Measurements from ENCODE around the gene REPS1. TPM values are rescaled to one million over a fixed set of nuclear protein-coding genes. Genes with fewer than 3 reads are reported as not detected.

REPS1 gene
- total RNA-seq, 6 experiments from 2014 or later: 21.1 to 29.9 (median 26.2) TPM

- no peaks in the 10 kb centered on the region for H3K27me3 Mint-ChIP-seq (ENCODE audit: insufficient read depth)
- H3K36me3 Mint-ChIP-seq (ENCODE audit: low read depth): no peaks in the 10 kb centered on the region
- peaks cover 57% of the 10 kb centered on the region for H3K4me1 Mint-ChIP-seq (ENCODE audit: low read depth)
Observed at GRCh38 chr6:138975815-138976214, 12.2 kb downstream of the REPS1 start.

GRCh38 chr6:138973466-138974153 lies 14.4 kb downstream of the REPS1 start:
- H3K27ac Mint-ChIP-seq: peak overlapping the region; percentile 90
- TF ChIP-seq CTCF (IDR thresholded peaks at IDR 0.05): no peak
- no peaks in the 10 kb centered on the region for H3K36me3 Mint-ChIP-seq (ENCODE audit: low read depth)
- no peaks in the 10 kb centered on the region for H3K9me3 Mint-ChIP-seq
- peak; percentile 56 for DNase-seq
- H3K4me3 Mint-ChIP-seq: peak overlapping the region; percentile 52
- H3K4me1 Mint-ChIP-seq (ENCODE audit: low read depth): peaks cover 62% of the 10 kb centered on the region
- no peaks in the 10 kb centered on the region for H3K27me3 Mint-ChIP-seq (ENCODE audit: insufficient read depth)

More at GRCh38 chr6:138975815-138976214, 12.2 kb downstream of the REPS1 start:
- no peaks in the 10 kb centered on the region for H3K9me3 Mint-ChIP-seq
- no peak overlapping the region for H3K27ac Mint-ChIP-seq
- DNase-seq: no peak
- no peak overlapping the region for H3K4me3 Mint-ChIP-seq
- no peak for TF ChIP-seq CTCF (IDR thresholded peaks at IDR 0.05)

- H3K9me3 Mint-ChIP-seq: no peaks in the 10 kb centered on the region
- H3K4me1 Mint-ChIP-seq (ENCODE audit: low read depth): peaks cover 62% of the 10 kb centered on the region
- H3K27me3 Mint-ChIP-seq (ENCODE audit: insufficient read depth): no peaks in the 10 kb centered on the region
- peak overlapping the region; percentile 79 for H3K4me3 Mint-ChIP-seq
- TF ChIP-seq CTCF (IDR thresholded peaks at IDR 0.05): no peak
- peak overlapping the region; percentile 90 for H3K27ac Mint-ChIP-seq
- no peaks in the 10 kb centered on the region; the same call in 1 of the 2 replicates for H3K36me3 Mint-ChIP-seq (ENCODE audit: low read depth)
- DNase-seq: peak; percentile 21
Observed at GRCh38 chr6:138972226-138972665, 15.8 kb downstream of the REPS1 start.

- TF ChIP-seq CTCF (IDR thresholded peaks at IDR 0.05): no peak
- H3K36me3 Mint-ChIP-seq (ENCODE audit: low read depth): no peaks in the 10 kb centered on the region; the same call in 1 of the 2 replicates
- H3K4me3 Mint-ChIP-seq: peak overlapping the region; percentile 79
- DNase-seq: peak; percentile 5
- H3K27ac Mint-ChIP-seq: peak overlapping the region; percentile 90
- H3K4me1 Mint-ChIP-seq (ENCODE audit: low read depth): peaks cover 62% of the 10 kb centered on the region
- no peaks in the 10 kb centered on the region for H3K9me3 Mint-ChIP-seq
- no peaks in the 10 kb centered on the region for H3K27me3 Mint-ChIP-seq (ENCODE audit: insufficient read depth)
Observed at GRCh38 chr6:138971601-138972000, 16.5 kb downstream of the REPS1 start.

- H3K27me3 Mint-ChIP-seq (ENCODE audit: insufficient read depth): no peaks in the 10 kb centered on the region
- peak; percentile 92 for DNase-seq
- peak overlapping the region; percentile 79 for H3K4me3 Mint-ChIP-seq
- peaks cover 62% of the 10 kb centered on the region for H3K4me1 Mint-ChIP-seq (ENCODE audit: low read depth)
- H3K27ac Mint-ChIP-seq: peak overlapping the region; percentile 90
- TF ChIP-seq CTCF (IDR thresholded peaks at IDR 0.05): no peak
- H3K9me3 Mint-ChIP-seq: no peaks in the 10 kb centered on the region
- no peaks in the 10 kb centered on the region; the same call in 1 of the 2 replicates for H3K36me3 Mint-ChIP-seq (ENCODE audit: low read depth)
Observed at GRCh38 chr6:138970856-138971425, 17.1 kb downstream of the REPS1 start.
